22Rv1 (cell line): ENCODE results near the gene SLC10A7.

Experiments used
- CTCF ChIP-seq: fragments of 450-650 bp; IDR thresholded peaks from 2 replicates; pipeline ENCODE4 v1.5.1; 2017; ENCODE audit warnings: mild to moderate bottlenecking
- ZFX ChIP-seq: fragments of 450-650 bp; IDR thresholded peaks from 2 replicates; pipeline ENCODE4 v1.6.1; 2017; ENCODE audit warnings: antibody characterized with exemption, borderline replicate concordance

- TF ChIP-seq ZFX (no peak), CTCF (no peak)
These were observed 178.0 kb downstream of the SLC10A7 start for GRCh38 chr4:146343776-146344175.
